Natural killer cell treated with Interleukin-12 subunit alpha and Interleukin-12 subunit beta and Interleukin-15 and Interleukin-18, amount 100 ng/mL, for 72 hours (primary cell): ENCODE data around the gene TTLL4. TPM values are rescaled to one million over a fixed set of nuclear protein-coding genes. Genes with fewer than 3 reads are reported as not detected.

ENCODE experiments used
- ATAC-seq, 2 donors: fragments of 150-1000 bp; cut with Tn5 transposase in 1 of 2; sonication (Bioruptor Pico), chemical (Tn5 transposase) in 1 of 2; 2 replicates each; pipeline ENCODE4 v1.10.0; 2021
- DNase-seq: peaks from one replicate; pipeline ENCODE4 v3.0.0; 2022; ENCODE audit warnings: low spot score
- H3K27ac Mint-ChIP-seq, 2 donors: 1 replicate in 1 of 2; 2 replicates in 1 of 2; pipeline ENCODE4 v1.8.0; 2022; ENCODE audit warnings: mixed read lengths in 2 of 2, mild to moderate bottlenecking in 1 of 2, moderate library complexity in 1 of 2
- H3K27me3 Mint-ChIP-seq, 2 donors: 1 replicate in 1 of 2; 2 replicates in 1 of 2; pipeline ENCODE4 v1.8.0; 2022; ENCODE audit warnings: mixed read lengths in 2 of 2
- H3K36me3 Mint-ChIP-seq: one replicate; pipeline ENCODE4 v1.8.0; 2022; ENCODE audit warnings: mixed read lengths
- H3K4me1 Mint-ChIP-seq, 2 donors: 1 replicate in 1 of 2; 2 replicates in 1 of 2; pipeline ENCODE4 v1.8.0; 2022; ENCODE audit warnings: low read depth in 2 of 2, mixed read lengths in 2 of 2, mild to moderate bottlenecking in 1 of 2
- H3K4me3 Mint-ChIP-seq: one replicate; pipeline ENCODE4 v1.8.0; 2022; ENCODE audit warnings: mixed read lengths
- H3K9me3 Mint-ChIP-seq: 2 replicates; pipeline ENCODE4 v1.8.0; 2022; ENCODE audit warnings: mixed read lengths
- total RNA-seq, 2 donors: library from RNA; stranded (reverse); gene quantifications; one replicate each; pipeline ENCODE4 v1.2.3, GENCODE V29; 2022

TTLL4 gene
- total RNA-seq, 2 donors from 2014 or later = 36.2 to 66.3 TPM

- no peaks in the 10 kb centered on the region for H3K4me1 Mint-ChIP-seq
- H3K27ac Mint-ChIP-seq = no peak overlapping the region
- H3K9me3 Mint-ChIP-seq = peaks cover 8% of the 10 kb centered on the region
- DNase-seq (no peak), ATAC-seq (no peak)
- H3K27me3 Mint-ChIP-seq = peaks cover 3 to 11% of the 10 kb centered on the region in 2 donors
- H3K36me3 Mint-ChIP-seq = peaks cover 21% of the 10 kb centered on the region
- no peak overlapping the region for H3K4me3 Mint-ChIP-seq
Measured at GRCh38 chr2:218773881-218774280, 63.2 kb downstream of the TTLL4 start.

- Mint-ChIP-seq H3K4me1 (peaks cover 0 to 4% of the 10 kb centered on the region in 2 donors), H3K4me3 (no peak overlapping the region), H3K36me3 (peaks cover 19% of the 10 kb centered on the region), H3K9me3 (peaks cover 8% of the 10 kb centered on the region), H3K27me3 (peaks cover 25% of the 10 kb centered on the region in 2 donors), H3K27ac (no peak overlapping the region)
- ATAC-seq = no peak
- no peak for DNase-seq
Measured at GRCh38 chr2:218776488-218776887, 65.9 kb downstream of the TTLL4 start.

- no peak for DNase-seq
- Mint-ChIP-seq H3K9me3 (peaks cover 8% of the 10 kb centered on the region), H3K27me3 (peaks cover 28 to 30% of the 10 kb centered on the region in 2 donors)
Measured at GRCh38 chr2:218777276-218777990, 66.8 kb downstream of the TTLL4 start.

GRCh38 chr2:218780046-218780445 lies 69.4 kb downstream of the TTLL4 start:
- Mint-ChIP-seq H3K36me3 (peaks cover 25% of the 10 kb centered on the region), H3K4me1 (peaks cover 0 to 4% of the 10 kb centered on the region in 2 donors), H3K27ac (no peak overlapping the region), H3K9me3 (peaks cover 8% of the 10 kb centered on the region), H3K27me3 (peaks cover 38 to 53% of the 10 kb centered on the region in 2 donors), H3K4me3 (no peak overlapping the region)
- ATAC-seq (no peak), DNase-seq (no peak)

More at GRCh38 chr2:218777276-218777990, 66.8 kb downstream of the TTLL4 start:
- Mint-ChIP-seq H3K27ac (no peak overlapping the region), H3K4me1 (peaks cover 0 to 4% of the 10 kb centered on the region in 2 donors), H3K4me3 (no peak overlapping the region), H3K36me3 (peaks cover 22% of the 10 kb centered on the region)
- no peak for ATAC-seq

GRCh38 chr2:218780851-218781690 lies 70.4 kb downstream of the TTLL4 start:
- Mint-ChIP-seq H3K27me3 (peaks cover 41 to 60% of the 10 kb centered on the region in 2 donors), H3K4me3 (no peak overlapping the region), H3K4me1 (peaks cover 0 to 4% of the 10 kb centered on the region in 2 donors), H3K36me3 (peaks cover 22% of the 10 kb centered on the region), H3K27ac (no peak overlapping the region), H3K9me3 (peaks cover 6% of the 10 kb centered on the region)
- DNase-seq = no peak
- ATAC-seq = no peak

GRCh38 chr2:218781691-218782527 lies 71.3 kb downstream of the TTLL4 start, which contains the start of gene CYP27A1:
CYP27A1 (plus strand) TSS chr2:218782147; CDS start chr2:218782183, 36 bp downstream.
- H3K27me3 Mint-ChIP-seq = peaks cover 38 to 60% of the 10 kb centered on the region in 2 donors
- no peak within 1 kb of the TSS for H3K4me3 Mint-ChIP-seq
- H3K27ac Mint-ChIP-seq = no peak within 1 kb of the TSS
- peaks cover 4% of the 10 kb centered on the region for H3K9me3 Mint-ChIP-seq
- peaks cover 0 to 4% of the 10 kb centered on the region in 2 donors for H3K4me1 Mint-ChIP-seq
- ATAC-seq (peak in 1 of 2 donors; percentile 53), DNase-seq (no peak)
- H3K36me3 Mint-ChIP-seq = peaks cover 17% of the 10 kb centered on the region

- H3K4me1 Mint-ChIP-seq = peaks cover 0 to 4% of the 10 kb centered on the region in 2 donors
- peaks cover 39 to 60% of the 10 kb centered on the region in 2 donors for H3K27me3 Mint-ChIP-seq
- DNase-seq (no peak), ATAC-seq (no peak)
- no peak overlapping the region for H3K27ac Mint-ChIP-seq
- peaks cover 12% of the 10 kb centered on the region for H3K36me3 Mint-ChIP-seq
- no peaks in the 10 kb centered on the region for H3K9me3 Mint-ChIP-seq
- no peak overlapping the region for H3K4me3 Mint-ChIP-seq
Measured at GRCh38 chr2:218782528-218782844, 71.9 kb downstream of the TTLL4 start.

GRCh38 chr2:218783688-218784087 lies 73.1 kb downstream of the TTLL4 start:
- no peak overlapping the region for H3K4me3 Mint-ChIP-seq
- peak in 1 of 2 donors; percentile 56 for ATAC-seq
- H3K27ac Mint-ChIP-seq = no peak overlapping the region
- H3K27me3 Mint-ChIP-seq = peaks cover 36 to 59% of the 10 kb centered on the region in 2 donors
- H3K4me1 Mint-ChIP-seq = peaks cover 0 to 4% of the 10 kb centered on the region in 2 donors
- no peak for DNase-seq
- H3K36me3 Mint-ChIP-seq = peaks cover 10% of the 10 kb centered on the region
- no peaks in the 10 kb centered on the region for H3K9me3 Mint-ChIP-seq

- H3K27me3 Mint-ChIP-seq = peaks cover 32 to 55% of the 10 kb centered on the region in 2 donors
- no peak for ATAC-seq
Measured at GRCh38 chr2:218785103-218785502, 74.5 kb downstream of the TTLL4 start.

GRCh38 chr2:218786133-218786532 lies 75.5 kb downstream of the TTLL4 start:
- Mint-ChIP-seq H3K27me3 (peaks cover 31 to 49% of the 10 kb centered on the region in 2 donors), H3K4me3 (no peak overlapping the region), H3K36me3 (peaks cover 6% of the 10 kb centered on the region), H3K4me1 (no peaks in the 10 kb centered on the region), H3K9me3 (no peaks in the 10 kb centered on the region), H3K27ac (no peak overlapping the region)
- ATAC-seq = no peak
- no peak for DNase-seq

More at GRCh38 chr2:218785103-218785502, 74.5 kb downstream of the TTLL4 start:
- no peak overlapping the region for H3K4me3 Mint-ChIP-seq
- peaks cover 0 to 2% of the 10 kb centered on the region in 2 donors for H3K4me1 Mint-ChIP-seq
- peaks cover 6% of the 10 kb centered on the region for H3K36me3 Mint-ChIP-seq
- no peaks in the 10 kb centered on the region for H3K9me3 Mint-ChIP-seq
- H3K27ac Mint-ChIP-seq = no peak overlapping the region
- DNase-seq = no peak

GRCh38 chr2:218788529-218789255 lies 78.1 kb downstream of the TTLL4 start:
- peaks cover 24 to 33% of the 10 kb centered on the region in 2 donors for H3K27me3 Mint-ChIP-seq
- no peaks in the 10 kb centered on the region for H3K9me3 Mint-ChIP-seq
- ATAC-seq (no peak), DNase-seq (no peak)
- H3K27ac Mint-ChIP-seq = no peak overlapping the region
- H3K36me3 Mint-ChIP-seq = no peaks in the 10 kb centered on the region
- no peaks in the 10 kb centered on the region for H3K4me1 Mint-ChIP-seq
- no peak overlapping the region for H3K4me3 Mint-ChIP-seq

- DNase-seq (no peak), ATAC-seq (no peak)
- H3K4me3 Mint-ChIP-seq = no peak overlapping the region
- no peaks in the 10 kb centered on the region for H3K36me3 Mint-ChIP-seq
- no peaks in the 10 kb centered on the region for H3K9me3 Mint-ChIP-seq
- H3K4me1 Mint-ChIP-seq = no peaks in the 10 kb centered on the region
- H3K27ac Mint-ChIP-seq = no peak overlapping the region
- H3K27me3 Mint-ChIP-seq = peaks cover 22% of the 10 kb centered on the region in 2 donors
Measured at GRCh38 chr2:218792433-218792832, 81.8 kb downstream of the TTLL4 start.

- no peaks in the 10 kb centered on the region for H3K36me3 Mint-ChIP-seq
- no peaks in the 10 kb centered on the region for H3K9me3 Mint-ChIP-seq
- peaks cover 18 to 21% of the 10 kb centered on the region in 2 donors for H3K27me3 Mint-ChIP-seq
- no peak for DNase-seq
- ATAC-seq = no peak
- H3K27ac Mint-ChIP-seq = no peak overlapping the region
- H3K4me3 Mint-ChIP-seq = no peak overlapping the region
- H3K4me1 Mint-ChIP-seq = no peaks in the 10 kb centered on the region
Measured at GRCh38 chr2:218796691-218797090, 86.1 kb downstream of the TTLL4 start.
